Medulla oblongata (tissue), 1 donor: ENCODE data around the gene TIMP2.
"Not testable (repeated sequence)": the region's sequence is repeated elsewhere in the genome, so short reads cannot be mapped to it uniquely, and the experiment has no call there.

Experiments used
- DNase-seq: peaks from one replicate; pipeline ENCODE4 v3.0.0-alpha.2; 2015; ENCODE audit errors: extremely low spot score

Gene TIMP2

GRCh38 chr17:78870621-78871020 lies 54.6 kb downstream of the TIMP2 start:
- no peak for DNase-seq

GRCh38 chr17:78868391-78868790 lies 56.8 kb downstream of the TIMP2 start:
- DNase-seq: no peak

- not testable (repeated sequence) for DNase-seq
Observed at GRCh38 chr17:78867046-78867445, 58.1 kb downstream of the TIMP2 start.

GRCh38 chr17:78865682-78866390 lies 59.4 kb downstream of the TIMP2 start:
- DNase-seq: peak; percentile 95

GRCh38 chr17:78864117-78864516 lies 61.1 kb downstream of the TIMP2 start:
- no peak for DNase-seq

- DNase-seq: peak; percentile 81
Observed at GRCh38 chr17:78862073-78863023, 62.8 kb downstream of the TIMP2 start.

- DNase-seq: no peak
Observed at GRCh38 chr17:78861229-78861628, 64.0 kb downstream of the TIMP2 start.

- no peak for DNase-seq
Observed at GRCh38 chr17:78859051-78859450, 66.1 kb downstream of the TIMP2 start.

- no peak for DNase-seq
Observed at GRCh38 chr17:78857266-78857665, 67.9 kb downstream of the TIMP2 start.

GRCh38 chr17:78855561-78856165 lies 69.5 kb downstream of the TIMP2 start:
- no peak for DNase-seq

- no peak for DNase-seq
Observed at GRCh38 chr17:78854508-78854907, 70.7 kb downstream of the TIMP2 start.

GRCh38 chr17:78853926-78854394 lies 71.2 kb downstream of the TIMP2 start:
- DNase-seq: no peak

- DNase-seq: no peak
Observed at GRCh38 chr17:78852709-78853121, 72.5 kb downstream of the TIMP2 start.

GRCh38 chr17:78849026-78849425 lies 76.2 kb downstream of the TIMP2 start:
- no peak for DNase-seq

- no peak for DNase-seq
Observed at GRCh38 chr17:78847052-78847451, 78.1 kb downstream of the TIMP2 start.

GRCh38 chr17:78844301-78845005 lies 80.7 kb downstream of the TIMP2 start:
- DNase-seq: peak; percentile 69

- no peak for DNase-seq
Observed at GRCh38 chr17:78842881-78843565, 82.2 kb downstream of the TIMP2 start.

GRCh38 chr17:78840780-78841611 lies 84.2 kb downstream of the TIMP2 start, which contains the start of gene USP36:
Gene USP36, minus strand, starts transcription at chr17:78840814. Its CDS starts 4,451 bp downstream, at chr17:78836363.
- peak; percentile 99 for DNase-seq

- DNase-seq: no peak
Observed at GRCh38 chr17:78840530-78840779, 84.7 kb downstream of the TIMP2 start.
